GM12864 (cell line): ENCODE results near the gene DEPDC1B.

Experiments used
- DNase-seq: peaks from one replicate; pipeline ENCODE4 v3.0.0-alpha.2; 2011; ENCODE audit warnings: low read depth
- H3K4me3 ChIP-seq: 2 replicates; pipeline ENCODE4 v1.5.1; 2011; ENCODE audit warnings: mild to moderate bottlenecking, low read depth, low read length, control low read depth
- CTCF ChIP-seq: IDR thresholded peaks from 2 replicates; pipeline ENCODE4 v1.5.1; 2011; ENCODE audit warnings: low read depth, mild to moderate bottlenecking, moderate library complexity, low read length, control low read depth, inconsistent platforms; ENCODE audit errors: missing control alignments

DEPDC1B gene

DNA sequence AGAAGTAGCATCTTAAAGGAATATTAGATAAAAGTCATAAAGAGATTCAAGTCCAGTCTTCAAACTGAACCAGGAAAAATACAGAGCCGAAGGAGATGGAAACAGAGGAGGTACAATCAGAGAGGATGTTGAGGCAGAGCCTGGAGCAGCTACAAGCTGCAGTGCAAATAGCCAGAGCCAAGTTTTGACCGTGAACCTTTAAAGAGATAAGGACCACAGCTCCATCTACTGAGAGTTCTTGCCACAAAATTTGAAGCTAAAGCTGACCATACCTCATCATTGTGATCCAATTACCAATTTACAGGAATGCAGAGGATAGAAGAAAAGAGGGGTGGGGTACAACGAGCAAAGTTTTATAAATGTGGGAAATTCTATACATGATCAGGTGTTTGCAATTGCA is 10.4 kb upstream of the DEPDC1B start:
- no peak for TF ChIP-seq CTCF
- DNase-seq: no peak

DNA sequence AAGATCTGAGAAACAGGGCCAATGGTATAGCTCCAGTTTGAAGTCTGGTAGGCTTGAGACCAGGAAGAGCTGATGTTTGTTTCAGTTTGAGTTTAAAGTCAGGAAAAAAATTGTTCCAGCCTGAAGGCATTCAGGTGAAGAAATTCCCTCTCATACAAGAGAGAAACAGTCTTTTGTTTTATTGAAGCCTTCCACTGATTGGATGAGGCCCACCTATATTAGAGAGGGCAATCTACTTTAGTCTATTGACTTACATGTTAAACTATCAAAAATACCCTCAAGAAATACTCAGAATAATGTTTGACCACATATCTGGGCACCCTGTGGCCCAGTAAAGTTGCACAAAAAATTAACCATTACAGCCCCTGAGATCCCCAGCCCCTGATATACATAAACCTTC is 5.2 kb upstream of the DEPDC1B start:
- TF ChIP-seq CTCF: no peak
- no peak overlapping the region for H3K4me3 ChIP-seq
- DNase-seq: no peak

More for the DNA sequence above, 10.4 kb upstream of the DEPDC1B start:
- H3K4me3 ChIP-seq: no peak overlapping the region

GRCh38 chr5:60703944-60704343 is 4.0 kb upstream of the DEPDC1B start:
- H3K4me3 ChIP-seq: no peak overlapping the region
- no peak for TF ChIP-seq CTCF
- DNase-seq: no peak

GRCh38 chr5:60701321-60701968 is 1.5 kb upstream of the DEPDC1B start:
- DNase-seq: no peak
- H3K4me3 ChIP-seq: no peak overlapping the region
- no peak for TF ChIP-seq CTCF

GRCh38 chr5:60700416-60700757 is 421 bp upstream of the DEPDC1B start:
- DNase-seq: no peak
- no peak for TF ChIP-seq CTCF
- H3K4me3 ChIP-seq: peak overlapping the region; percentile 98

GRCh38 chr5:60699288-60699608 is 718 bp downstream of the DEPDC1B start:
- no peak for DNase-seq
- TF ChIP-seq CTCF: no peak

DNA sequence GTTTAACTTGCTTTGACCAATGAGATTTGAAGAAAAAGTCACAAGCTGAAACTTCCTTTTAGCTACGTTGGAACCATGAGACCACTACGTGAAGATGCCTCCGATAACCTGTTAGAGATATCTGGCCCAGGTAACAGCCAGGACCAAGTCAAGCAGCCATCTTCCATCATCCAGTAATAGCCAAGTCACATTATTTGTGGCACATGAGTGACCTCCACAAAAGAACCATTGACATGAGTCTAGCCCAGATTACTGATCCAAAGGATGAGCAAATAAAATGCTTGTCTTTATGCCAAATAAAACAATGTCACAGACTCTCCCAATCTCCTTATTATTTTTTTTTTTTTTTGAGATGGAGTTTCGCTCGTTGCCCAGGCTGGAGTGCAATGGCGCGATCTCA is 1.6 kb downstream of the DEPDC1B start:
- no peak overlapping the region; the same call in 1 of the 2 replicates for H3K4me3 ChIP-seq
- DNase-seq: no peak
- TF ChIP-seq CTCF: no peak

More at GRCh38 chr5:60699288-60699608, 718 bp downstream of the DEPDC1B start:
- peak overlapping the region; percentile 98 for H3K4me3 ChIP-seq
